K562 (cell line): ENCODE measurements around the gene SMIM22. TPM values are rescaled to one million over a fixed set of nuclear protein-coding genes. Genes with fewer than 3 reads are reported as not detected.

Experiments
- ATAC-seq: fragments of 200-7000 bp; cut with Tn5 transposase; 3 replicates; pipeline ENCODE4 v1.9.1; 2020; ENCODE audit warnings: moderate library complexity
- BruUV-seq: library from RNA; stranded (reverse); fragments of 400-500 nt; replicated peaks from 2 replicates; lab custom pipeline; 2021; lab: Mats Ljungman, UMichigan
- CTCF ChIA-PET: fragments of 300-600 bp; formaldehyde crosslinking; extraction: SDS; loops from one replicate; lab custom pipeline; 2021; ENCODE audit warnings: low intra/inter-chr PET ratio; lab: Yijun Ruan, JAX
- POLR2A ChIA-PET: fragments of 300-600, 350-650 bp; sonication (Branson Sonifier 250); formaldehyde crosslinking; extraction: SDS; loops from one replicate; lab custom pipeline; 2021; ENCODE audit warnings: antibody characterized with exemption, inconsistent platforms; lab: Yijun Ruan, JAX
- DNase-seq, 4 experiments: peaks; one replicate each; pipeline versions ENCODE4 v3.0.0 to v3.0.0-alpha.2; 2011 to 2018; ENCODE audit warnings: low spot score in 3 of 4, mixed read lengths in 3 of 4; ENCODE audit errors: extremely low read depth in 1 of 4
- FAIRE-seq: peaks from 2 replicates; lab custom pipeline; 2011; peaks lifted over from hg19 to GRCh38; lab: Jason Lieb, UNC
- H2AFZ ChIP-seq: 2 replicates; pipeline ENCODE4 v1.6.0; 2011; ENCODE audit warnings: low read depth, low read length, control low read depth, inconsistent platforms
- H3K27ac ChIP-seq: fragments of 200-600 bp; 3 replicates; pipeline ENCODE4 v1.8.0; 2011; ENCODE audit warnings: low read depth, mild to moderate bottlenecking, control low read depth, inconsistent platforms, low read length, moderate library complexity, mixed read lengths; ENCODE audit errors: extremely low read depth
- H3K27me3 ChIP-seq, 2 experiments: fragments of 300-600 bp in 1 of 2; 2 replicates in 1 of 2; 3 replicates in 1 of 2; pipeline versions ENCODE4 v1.6.0 to v1.8.0; 2011; ENCODE audit warnings: inconsistent platforms in 2 of 2, low read length in 2 of 2, mild to moderate bottlenecking in 1 of 2, mixed read lengths in 1 of 2, moderate library complexity in 1 of 2; ENCODE audit not compliant: control insufficient read depth in 2 of 2, insufficient read depth in 2 of 2
- H3K36me3 ChIP-seq: fragments of 300-600 bp; 3 replicates; pipeline ENCODE4 v1.8.0; 2011; ENCODE audit warnings: mild to moderate bottlenecking, low read length, inconsistent platforms; ENCODE audit not compliant: control insufficient read depth, insufficient read depth
- H3K4me1 ChIP-seq, 2 experiments: fragments of 200-600 bp in 1 of 2; replicated peaks in 1 of 2; 2 replicates in 1 of 2; 3 replicates in 1 of 2; pipeline versions ENCODE4 v1.5.1 to v1.8.0; 2011; ENCODE audit warnings: inconsistent platforms in 2 of 2, low read length in 2 of 2, mild to moderate bottlenecking in 1 of 2, mixed read lengths in 1 of 2, moderate library complexity in 1 of 2; ENCODE audit not compliant: control insufficient read depth in 2 of 2, insufficient read depth in 2 of 2
- H3K4me2 ChIP-seq: 2 replicates; pipeline ENCODE4 v1.6.1; 2011; ENCODE audit warnings: low read length, control low read depth, inconsistent platforms, mixed read lengths; ENCODE audit not compliant: insufficient read depth
- H3K4me3 ChIP-seq: fragments of 200-600 bp; sonication (generic), shearing (Covaris generic); 2 replicates; pipeline ENCODE4 v1.5.1; 2016; ENCODE audit warnings: control low read depth, inconsistent platforms
- H3K79me2 ChIP-seq: fragments of 200-600 bp; 3 replicates; pipeline ENCODE4 v1.8.0; 2011; ENCODE audit warnings: low read length, inconsistent platforms; ENCODE audit not compliant: control insufficient read depth, insufficient read depth
- H3K9ac ChIP-seq, 2 experiments: 2 replicates each; pipeline versions ENCODE4 v1.6.0 to v1.6.1; 2011; ENCODE audit warnings: low read depth in 2 of 2, low read length in 2 of 2, control low read depth in 1 of 2, inconsistent platforms in 1 of 2, mild to moderate bottlenecking in 1 of 2, mixed read lengths in 1 of 2; ENCODE audit not compliant: insufficient read depth in 1 of 2
- H3K9me1 ChIP-seq: one replicate; pipeline ENCODE4 v1.6.0; 2011; ENCODE audit warnings: inconsistent platforms, mild to moderate bottlenecking, low read length, moderate library complexity; ENCODE audit not compliant: control insufficient read depth, insufficient read depth
- H3K9me3 ChIP-seq: replicated peaks from 2 replicates; pipeline ENCODE4 v1.5.1; 2011; ENCODE audit warnings: low read depth, low read length, inconsistent platforms; ENCODE audit not compliant: control insufficient read depth, insufficient read depth
- H4K20me1 ChIP-seq: replicated peaks from 2 replicates; pipeline ENCODE4 v1.6.1; 2011; ENCODE audit warnings: low read length, inconsistent platforms, mixed read lengths; ENCODE audit not compliant: control insufficient read depth, insufficient read depth
- ESRRA ChIP-seq: fragments of 450-650 bp; IDR thresholded peaks from 2 replicates; pipeline ENCODE4 v1.6.1; 2014; ENCODE audit warnings: low read depth, mild to moderate bottlenecking, moderate library complexity, borderline replicate concordance
- MAFF ChIP-seq: IDR thresholded peaks from 2 replicates; pipeline ENCODE4 v1.6.1; 2012; ENCODE audit warnings: low read length, improper control_type of control experiment
- MECOM ChIP-seq: fragments of 250-450 bp; sonication (Bioruptor Pico); IDR thresholded peaks from 2 replicates; pipeline ENCODE4 v1.8.0; 2022; ENCODE audit warnings: inconsistent platforms
- TFAP4 ChIP-seq: sonication (generic); formaldehyde crosslinking; IDR thresholded peaks from 2 replicates; pipeline ENCODE4 v1.8.0; 2022; ENCODE audit warnings: missing genetic modification reagents, mild to moderate bottlenecking, moderate library complexity, borderline replicate concordance
- ZNF707 ChIP-seq: fragments of 250-450 bp; sonication (Bioruptor Pico); conservative IDR thresholded peaks from 2 replicates; pipeline ENCODE4 v1.8.0; 2022; ENCODE audit warnings: inconsistent platforms, mild to moderate bottlenecking, moderate library complexity
- WGBS: fragments of 100-300 bp; shearing (Covaris generic); methylation state at CpG from one replicate; pipeline ENCODE4 v1.1.6; 2016; ENCODE audit warnings: low coverage, mixed read lengths; ENCODE audit not compliant: insufficient coverage; ENCODE audit errors: missing lambda C conversion rate; 5-methylcytosine and 5-hydroxymethylcytosine counted together
- in situ Hi-C: fragments of 300-500 bp; cut with MboI; formaldehyde crosslinking; loops from 4 replicates; pipeline ENCODE4 v1.15.0; 2018; ENCODE audit warnings: inconsistent platforms, mixed read lengths
- intact Hi-C: fragments of 100-400 bp; cut with micrococcal nuclease; formaldehyde crosslinking; loops from 2 replicates; pipeline ENCODE4 v1.14.2; 2022
- polyA plus RNA-seq, 8 experiments: library from polyadenylated mRNA; depleted of rRNA in 4 of 8; stranded (reverse) in 5 of 8; unstranded in 3 of 8; fragments of >200 nt; fragmentation: Nextera tagmentation in 2 of 8; fragmentation: Illumina TruSeq in 1 of 8; extraction: Ambion mirVana in 2 of 8; extraction: Trizol in 1 of 8; gene quantifications; 2 replicates each; pipeline versions ENCODE4 v1.2.1 to v1.2.3, GENCODE V29; 2011 to 2014; ENCODE audit warnings: inconsistent platforms in 1 of 8, missing spikeins in 1 of 8
- total RNA-seq, 7 experiments: library from RNA; depleted of rRNA in 6 of 7; stranded (reverse); fragments of >200 nt in 6 of 7; fragmentation: Illumina TruSeq in 2 of 7; extraction: Trizol in 2 of 7; gene quantifications; 2 replicates each; pipeline versions ENCODE4 v1.2.1 to v1.2.3, GENCODE V29; 2011 to 2021; ENCODE audit warnings: low replicate concordance in 1 of 7

Gene SMIM22
- total and polyA plus RNA-seq, 9 of the 15 experiments (the other 6 are each of a cell fraction or from before 2014, with no cell fraction given), result not detected

GRCh38 chr16:4796982-4797804 is 2.0 kb downstream of the SMIM22 start:
- Histone ChIP-seq H3K4me2 (no peak overlapping the region), H4K20me1 (no peaks in the 10 kb centered on the region), H3K9me3 (no peaks in the 10 kb centered on the region), H3K4me3 (no peak overlapping the region), H3K4me1 (peaks cover 10 to 49% of the 10 kb centered on the region in 2 experiments; a peak in 4 of 5 replicates), H3K9me1 (no peaks in the 10 kb centered on the region), H3K36me3 (peaks cover 13% of the 10 kb centered on the region; the same call in 1 of the 3 replicates), H2AFZ (no peak overlapping the region), H3K27me3 (no peaks in the 10 kb centered on the region), H3K9ac (no peak overlapping the region; a peak in 2 of 4 replicates), H3K27ac (0 out of 3 replicates have a peak overlapping the region, but pooled peaks have one; percentile 39), H3K79me2 (peaks cover 6% of the 10 kb centered on the region; the same call in 1 of the 3 replicates)
- POLR2A ChIA-PET, result interaction anchor here (0.6 to 1.2 kb wide), 2 partner anchors 9 to 144 kb away, joined by 3 to 4 read pairs; partner anchors contain the start of gene SEPTIN12
- intact Hi-C loops, result no loop called here
- no TSS peak for BruUV-seq
- FAIRE-seq (no peak), DNase-seq (no peak)
- CTCF ChIA-PET, result no interaction called here
- in situ Hi-C loops, result no loop called here
- WGBS, result 80% methylated on average over 18 of the region's 21 CpGs
- TF ChIP-seq ZNF707 (CRISPR knock-in tag) (no peak), TFAP4 (CRISPR knock-in tag) (no peak), MAFF (no peak), MECOM (no peak), ESRRA (peak; percentile 57)
- TF ChIP-seq, all 486 proteins: peak for 1
- ATAC-seq, result no peak
